PC-9 (cell line): ENCODE measurements around the gene THSD7B. TPM values are rescaled to one million over a fixed set of nuclear protein-coding genes. Genes with fewer than 3 reads are reported as not detected.

Experiments used
- BruUV-seq: library from RNA; stranded (reverse); fragments of 400-500 nt; replicated peaks from 2 replicates; lab custom pipeline; 2021; lab: Mats Ljungman, UMichigan
- CTCF ChIA-PET: fragments of 300-600 bp; sonication (Branson Sonifier 250); formaldehyde crosslinking; loops from one replicate; lab custom pipeline; 2022; ENCODE audit warnings: antibody characterized with exemption; lab: Charles Lee
- POLR2A ChIA-PET: fragments of 300-600 bp; sonication (Branson Sonifier 250); formaldehyde crosslinking; loops from one replicate; lab custom pipeline; 2022; ENCODE audit warnings: antibody characterized with exemption; ENCODE audit not compliant: unreplicated experiment; lab: Charles Lee
- DNase-seq, 2 experiments: peaks; one replicate each; pipeline versions ENCODE4 v3.0.0 to v3.0.0-alpha.2; 2015 to 2022; ENCODE audit warnings: mixed read lengths in 1 of 2
- H2AFZ ChIP-seq: fragments of 200-600 bp; sonication (generic); 2 replicates; pipeline ENCODE4 v1.8.1; 2017; ENCODE audit warnings: antibody characterized with exemption
- H3F3A ChIP-seq: fragments of 200-600 bp; sonication (generic); 2 replicates; pipeline ENCODE4 v1.8.1; 2017; ENCODE audit warnings: antibody characterized with exemption, mild to moderate bottlenecking, low read depth; ENCODE audit not compliant: insufficient read depth
- H3K27ac ChIP-seq: fragments of 200-600 bp; sonication (generic); 2 replicates; pipeline ENCODE4 v1.6.1; 2016; ENCODE audit warnings: mixed run types
- H3K27me3 ChIP-seq: fragments of 200-600 bp; sonication (generic); 2 replicates; pipeline ENCODE4 v1.6.1; 2016; ENCODE audit warnings: low read depth, mixed run types; ENCODE audit not compliant: insufficient read depth
- H3K36me3 ChIP-seq: fragments of 200-600 bp; sonication (generic); 2 replicates; pipeline ENCODE4 v1.6.1; 2016; ENCODE audit warnings: low read depth, mixed run types
- H3K4me1 ChIP-seq: fragments of 200-600 bp; sonication (generic); replicated peaks from 2 replicates; pipeline ENCODE4 v1.6.1; 2016; ENCODE audit warnings: mixed run types; ENCODE audit not compliant: insufficient read depth
- H3K4me2 ChIP-seq: fragments of 200-600 bp; sonication (generic); 2 replicates; pipeline ENCODE4 v1.6.1; 2017; ENCODE audit warnings: mixed run types
- H3K4me3 ChIP-seq: fragments of 200-600 bp; sonication (generic); 2 replicates; pipeline ENCODE4 v1.6.1; 2016; ENCODE audit warnings: mixed run types
- H3K79me2 ChIP-seq: fragments of 200-600 bp; sonication (generic); 2 replicates; pipeline ENCODE4 v1.6.1; 2017; ENCODE audit warnings: low read depth, mixed run types
- H3K9me2 ChIP-seq: fragments of 200-600 bp; sonication (generic); 2 replicates; pipeline ENCODE4 v1.8.1; 2017; ENCODE audit warnings: mild to moderate bottlenecking; ENCODE audit not compliant: insufficient read depth
- H3K9me3 ChIP-seq: fragments of 200-600 bp; sonication (generic); 2 replicates; pipeline ENCODE4 v1.8.1; 2016; ENCODE audit warnings: low read depth; ENCODE audit not compliant: insufficient read depth
- H4K20me1 ChIP-seq: fragments of 200-600 bp; sonication (generic); 2 replicates; pipeline ENCODE4 v1.8.1; 2017; ENCODE audit not compliant: insufficient read depth
- EZH2 ChIP-seq: fragments of 200-600 bp; sonication (generic); IDR thresholded peaks from 2 replicates; pipeline ENCODE4 v1.8.0; 2017; ENCODE audit warnings: antibody characterized with exemption, low read depth
- intact Hi-C: fragments of 100-400 bp; cut with micrococcal nuclease; formaldehyde crosslinking; loops from one replicate; pipeline ENCODE4 v1.10.0; 2022; ENCODE audit not compliant: unreplicated experiment
- total RNA-seq: library from RNA; stranded (reverse); gene quantifications from 2 replicates; pipeline ENCODE4 v1.2.3, GENCODE V29; 2021
- TF ChIP-seq, protein P1 (sequence below): fragments of 200-600 bp; sonication (generic); conservative IDR thresholded peaks from 2 replicates; pipeline ENCODE4 v1.6.1; 2017; ENCODE audit warnings: mixed run types, antibody characterized with exemption, mild to moderate bottlenecking, moderate library complexity

The THSD7B gene
- total RNA-seq, 1 experiment from 2014 or later, result not detected

GRCh38 chr2:137672989-137673552, 907.7 kb downstream of the THSD7B start:
- no peak for DNase-seq
- TF ChIP-seq, protein P1, sequence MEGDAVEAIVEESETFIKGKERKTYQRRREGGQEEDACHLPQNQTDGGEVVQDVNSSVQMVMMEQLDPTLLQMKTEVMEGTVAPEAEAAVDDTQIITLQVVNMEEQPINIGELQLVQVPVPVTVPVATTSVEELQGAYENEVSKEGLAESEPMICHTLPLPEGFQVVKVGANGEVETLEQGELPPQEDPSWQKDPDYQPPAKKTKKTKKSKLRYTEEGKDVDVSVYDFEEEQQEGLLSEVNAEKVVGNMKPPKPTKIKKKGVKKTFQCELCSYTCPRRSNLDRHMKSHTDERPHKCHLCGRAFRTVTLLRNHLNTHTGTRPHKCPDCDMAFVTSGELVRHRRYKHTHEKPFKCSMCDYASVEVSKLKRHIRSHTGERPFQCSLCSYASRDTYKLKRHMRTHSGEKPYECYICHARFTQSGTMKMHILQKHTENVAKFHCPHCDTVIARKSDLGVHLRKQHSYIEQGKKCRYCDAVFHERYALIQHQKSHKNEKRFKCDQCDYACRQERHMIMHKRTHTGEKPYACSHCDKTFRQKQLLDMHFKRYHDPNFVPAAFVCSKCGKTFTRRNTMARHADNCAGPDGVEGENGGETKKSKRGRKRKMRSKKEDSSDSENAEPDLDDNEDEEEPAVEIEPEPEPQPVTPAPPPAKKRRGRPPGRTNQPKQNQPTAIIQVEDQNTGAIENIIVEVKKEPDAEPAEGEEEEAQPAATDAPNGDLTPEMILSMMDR, result no peak
- no peak for TF ChIP-seq EZH2
- ChIA-PET POLR2A (no interaction called here), CTCF (no interaction called here)
- Histone ChIP-seq H3K9me2 (no peaks in the 10 kb centered on the region), H3K27me3 (no peaks in the 10 kb centered on the region), H3K4me3 (no peak overlapping the region), H3K9me3 (no peaks in the 10 kb centered on the region), H3K4me1 (no peaks in the 10 kb centered on the region), H2AFZ (no peak overlapping the region), H3F3A (no peaks in the 10 kb centered on the region), H4K20me1 (no peaks in the 10 kb centered on the region), H3K4me2 (no peak overlapping the region), H3K27ac (no peak overlapping the region), H3K79me2 (no peaks in the 10 kb centered on the region), H3K36me3 (no peaks in the 10 kb centered on the region)
- intact Hi-C loops, result no loop called here
- no TSS peak for BruUV-seq

DNA sequence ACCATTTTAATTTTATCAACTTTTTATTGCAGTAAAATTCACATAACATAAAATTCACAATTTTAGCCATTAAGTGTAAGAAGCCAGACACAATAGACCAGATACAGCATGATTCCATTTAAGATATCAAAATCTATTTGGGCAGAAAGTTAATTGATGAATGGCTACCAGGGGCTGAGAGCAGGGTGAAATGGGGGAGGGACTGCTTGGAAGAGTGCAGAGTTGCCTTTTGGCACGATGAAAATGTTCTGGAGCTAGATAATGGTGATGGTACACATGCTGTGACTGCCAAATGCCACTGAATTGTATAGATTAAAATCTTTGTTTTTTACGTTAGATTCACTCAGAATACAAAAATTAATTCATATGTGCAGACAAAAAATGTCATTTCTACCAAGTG, 909.6 kb downstream of the THSD7B start:
- no peaks in the 10 kb centered on the region for H3K9me2 ChIP-seq
- no peak overlapping the region for H2AFZ ChIP-seq
- H3K27ac ChIP-seq, result no peak overlapping the region
- no peaks in the 10 kb centered on the region for H3K9me3 ChIP-seq
- no peaks in the 10 kb centered on the region for H4K20me1 ChIP-seq
- H3K79me2 ChIP-seq, result no peaks in the 10 kb centered on the region
- intact Hi-C loops, result no loop called here
- H3K4me2 ChIP-seq, result no peak overlapping the region
- ChIA-PET POLR2A (no interaction called here), CTCF (no interaction called here)
- no peaks in the 10 kb centered on the region for H3K4me1 ChIP-seq
- no peaks in the 10 kb centered on the region for H3F3A ChIP-seq
- TF ChIP-seq EZH2, result no peak
- TF ChIP-seq, protein P1, result no peak
- H3K36me3 ChIP-seq, result no peaks in the 10 kb centered on the region
- no peaks in the 10 kb centered on the region for H3K27me3 ChIP-seq
- no TSS peak for BruUV-seq
- no peak overlapping the region for H3K4me3 ChIP-seq
- DNase-seq, result no peak

GRCh38 chr2:137675584-137676327, 910.4 kb downstream of the THSD7B start:
- CTCF ChIA-PET, result no interaction called here

More at GRCh38 chr2:137675584-137676327, 910.4 kb downstream of the THSD7B start:
- no peaks in the 10 kb centered on the region for H3K9me3 ChIP-seq
- no peak overlapping the region for H3K4me2 ChIP-seq
- no peak for DNase-seq
- no peaks in the 10 kb centered on the region for H3K4me1 ChIP-seq
- TF ChIP-seq, protein P1, result no peak
- TF ChIP-seq EZH2, result no peak
- no peaks in the 10 kb centered on the region for H3K36me3 ChIP-seq
- no peak overlapping the region for H2AFZ ChIP-seq
- intact Hi-C loops, result no loop called here
- H3K27ac ChIP-seq, result no peak overlapping the region
- H3K27me3 ChIP-seq, result no peaks in the 10 kb centered on the region
- no TSS peak for BruUV-seq
- H3K79me2 ChIP-seq, result no peaks in the 10 kb centered on the region
- H3F3A ChIP-seq, result no peaks in the 10 kb centered on the region
- POLR2A ChIA-PET, result no interaction called here
- no peaks in the 10 kb centered on the region for H3K9me2 ChIP-seq
- H4K20me1 ChIP-seq, result no peaks in the 10 kb centered on the region
- H3K4me3 ChIP-seq, result no peak overlapping the region
